C4-2B (cell line): ENCODE results near the gene CEACAM4.

ENCODE experiments used
- H3K27ac ChIP-seq: fragments of 450-650 bp; 2 replicates; pipeline ENCODE4 v1.5.1; 2017
- CTCF ChIP-seq: fragments of 450-650 bp; conservative IDR thresholded peaks from 2 replicates; pipeline ENCODE4 v1.5.1; 2017; ENCODE audit warnings: mild to moderate bottlenecking
- ZFX ChIP-seq: fragments of 450-650 bp; IDR thresholded peaks from 2 replicates; pipeline ENCODE4 v1.6.1; 2017

CEACAM4 gene

GRCh38 chr19:41649827-41650226, 23.0 kb upstream of the CEACAM4 start:
- H3K27ac ChIP-seq, result no peak overlapping the region
- TF ChIP-seq ZFX (no peak), CTCF (no peak)

GRCh38 chr19:41646589-41647204, 19.8 kb upstream of the CEACAM4 start:
- H3K27ac ChIP-seq, result no peak overlapping the region
- TF ChIP-seq ZFX (no peak), CTCF (peak; percentile 61)

DNA sequence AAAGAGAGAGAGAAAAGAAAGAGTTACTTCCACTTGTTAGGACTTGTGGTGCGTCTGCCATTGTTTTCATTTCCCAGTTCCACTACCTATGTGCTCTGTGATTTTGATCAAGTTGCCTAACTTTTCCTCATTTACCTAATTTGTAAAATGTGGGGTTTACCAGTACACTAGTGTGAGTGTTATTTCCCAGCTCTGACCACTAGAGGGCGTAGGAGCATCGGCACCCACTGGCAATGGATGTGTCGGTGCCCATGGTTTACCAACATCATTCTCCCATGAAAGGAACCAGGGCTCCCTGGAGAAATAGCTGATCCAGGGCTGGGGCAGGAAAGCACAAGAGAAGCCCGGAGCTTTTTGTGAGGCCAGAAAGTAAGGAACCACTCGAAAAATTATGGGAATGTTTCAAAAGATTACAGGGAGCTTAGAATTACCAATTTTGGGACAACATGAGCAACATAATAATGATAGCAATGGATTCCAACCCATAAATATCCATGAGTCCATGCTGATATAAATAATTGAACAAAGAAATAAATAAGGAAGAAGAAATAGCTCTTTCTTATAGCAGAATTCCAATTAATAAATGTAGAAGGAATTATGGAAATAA, 15.1 kb upstream of the CEACAM4 start:
- TF ChIP-seq ZFX, result no peak
- peak; percentile 83 for TF ChIP-seq CTCF
- no peak overlapping the region for H3K27ac ChIP-seq

DNA sequence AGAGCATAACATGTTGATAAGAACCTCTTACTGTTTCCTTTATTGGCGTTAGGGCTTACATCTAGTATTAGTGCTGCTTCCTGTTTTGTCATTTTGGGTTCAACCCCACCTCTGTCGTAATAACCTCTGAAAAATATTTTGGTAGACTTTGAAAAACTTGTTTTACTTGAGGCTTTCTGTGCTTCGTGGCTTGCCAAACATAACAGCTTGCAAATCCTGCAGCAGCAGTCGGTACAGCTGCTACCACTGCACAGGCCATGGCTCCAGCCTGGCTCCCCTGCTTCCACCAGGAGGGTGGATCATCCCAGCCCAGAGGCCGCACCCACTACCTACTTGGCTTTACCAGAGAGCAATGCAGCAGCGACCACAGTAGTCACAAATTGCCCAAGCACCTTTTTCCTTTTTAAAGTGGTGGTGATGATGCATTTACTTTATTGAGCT, 11.8 kb upstream of the CEACAM4 start:
- TF ChIP-seq ZFX (no peak), CTCF (no peak)
- no peak overlapping the region for H3K27ac ChIP-seq

GRCh38 chr19:41637484-41637883, 10.6 kb upstream of the CEACAM4 start:
- no peak overlapping the region for H3K27ac ChIP-seq
- TF ChIP-seq CTCF (no peak), ZFX (no peak)

DNA sequence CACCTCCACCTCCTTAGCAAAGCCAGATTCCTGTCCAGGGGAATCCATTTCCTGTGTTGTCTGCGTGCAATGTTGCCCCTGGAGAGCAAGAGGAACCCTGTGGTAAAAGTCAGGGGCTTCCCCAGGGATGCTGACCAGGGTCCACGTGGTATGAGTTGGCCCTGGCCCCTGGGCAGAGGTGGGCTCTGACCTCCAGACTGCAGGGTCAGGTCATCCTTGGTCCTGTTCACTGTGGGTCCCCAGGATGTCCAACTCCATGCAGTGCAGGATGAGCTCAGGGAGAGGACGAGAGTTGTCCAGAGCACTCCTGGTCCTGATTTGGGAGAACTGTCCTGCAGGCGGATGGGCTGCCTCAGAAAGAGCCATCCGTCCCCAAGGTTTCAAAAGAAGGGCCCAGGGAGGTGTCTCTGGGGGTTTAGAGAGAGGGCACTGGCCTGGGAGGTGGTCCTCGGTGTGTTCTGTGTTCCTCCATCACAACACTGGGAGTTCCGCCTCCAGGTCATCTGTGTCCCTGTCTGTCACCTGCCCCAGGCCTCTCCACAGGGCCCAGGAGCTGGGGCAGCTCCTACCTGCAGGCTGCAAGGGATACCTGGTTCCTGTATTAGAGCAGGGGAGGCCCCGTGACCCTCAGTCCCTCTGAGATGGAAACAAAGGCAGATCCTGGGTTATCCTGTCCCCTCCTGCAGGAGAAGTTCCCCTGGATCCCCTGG, 1.2 kb upstream of the CEACAM4 start:
- TF ChIP-seq ZFX, result no peak
- TF ChIP-seq CTCF, result no peak
- no peak overlapping the region for H3K27ac ChIP-seq

DNA sequence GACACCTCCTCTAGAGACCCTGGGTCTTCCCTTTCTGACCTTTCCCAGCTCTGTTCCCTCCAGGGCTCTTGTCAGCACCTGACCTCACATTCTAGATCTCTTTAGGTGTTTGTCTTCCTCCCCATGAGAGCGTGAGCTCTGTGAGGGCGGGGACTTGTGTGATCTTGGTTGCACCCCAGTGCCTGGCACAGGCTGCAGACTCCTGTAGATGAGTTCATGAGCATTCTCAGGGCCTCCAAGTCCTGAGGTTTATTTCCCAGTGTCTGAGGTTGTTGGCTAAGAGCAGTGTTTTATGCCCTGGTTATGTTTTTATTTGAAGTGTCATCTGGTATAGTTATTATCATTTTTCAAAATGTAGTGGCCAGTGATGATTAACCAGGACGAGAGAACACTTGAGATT, 596 bp downstream of the CEACAM4 start:
- no peak overlapping the region for H3K27ac ChIP-seq
- TF ChIP-seq ZFX, result no peak
- TF ChIP-seq CTCF, result no peak
